Measurements from ENCODE around the gene NEK7. TPM values are rescaled to one million over a fixed set of nuclear protein-coding genes. Genes with fewer than 3 reads are reported as not detected.

The NEK7 gene
- total and polyA plus RNA-seq, 2 of the 8 experiments (the other 6 are each of a cell fraction or from before 2014, with no cell fraction given): 5.1 to 10.0 TPM

- H3K14ac ChIP-seq (ENCODE audit: insufficient read length): no peak overlapping the region
- no peak overlapping the region for H4K91ac ChIP-seq (replicated peaks; ENCODE audit: insufficient read length, low read length)
- WGBS, 2 experiments (ENCODE audit: extremely low coverage in 1 of 2, insufficient coverage in 1 of 2, insufficient read length in 1 of 2, insufficient replicate concordance in 2 of 2, low coverage in 1 of 2, low lambda C conversion rate in 2 of 2, missing lambda C conversion rate in 1 of 2): 78% methylated on average over 2 of the region's 2 CpGs; no CpG with 5 or more reads in 1 of the 2 experiments
- H3K9me3 ChIP-seq (ENCODE audit: insufficient read depth in 2 of 2, low read depth in 1 of 2, low read length in 1 of 2): no peaks in the 10 kb centered on the region
- H3K4me3 ChIP-seq (ENCODE audit: extremely low read depth in 1 of 4, insufficient read depth in 2 of 4, low read depth in 3 of 4, low read length in 4 of 4): no peak overlapping the region
- no peak overlapping the region for H3K18ac ChIP-seq (ENCODE audit: extremely low read depth, low read length)
- POLR2A ChIA-PET (ENCODE audit: partially characterized antibody): no interaction called here
- no peak for DNase-seq (ENCODE audit: low read depth in 1 of 2, low spot score in 2 of 2)
- H3K27ac ChIP-seq (ENCODE audit: low read depth, low read length): no peak overlapping the region
- no peak overlapping the region for H2BK15ac ChIP-seq (ENCODE audit: low read length)
- no peak overlapping the region for H4K8ac ChIP-seq (ENCODE audit: extremely low read depth, insufficient read depth, low read length)
- no peaks in the 10 kb centered on the region for H3K4me1 ChIP-seq (replicated peaks in 1 of 4; ENCODE audit: control insufficient read depth in 3 of 4, insufficient read depth in 4 of 4, low read length in 3 of 4)
- no peak overlapping the region for H3K4me2 ChIP-seq (ENCODE audit: insufficient read depth in 1 of 2, low read depth in 2 of 2, low read length in 2 of 2)
- H2BK20ac ChIP-seq (ENCODE audit: low read length): no peak overlapping the region
- H4K5ac ChIP-seq (ENCODE audit: insufficient read length, low read depth, low read length): no peak overlapping the region
- no peaks in the 10 kb centered on the region for H4K20me1 ChIP-seq (replicated peaks in 1 of 2; ENCODE audit: control insufficient read depth in 1 of 2, insufficient read depth in 2 of 2, low read length in 2 of 2)
- no peak for FAIRE-seq
- H3K23ac ChIP-seq (ENCODE audit: insufficient read length): no peak overlapping the region
- CTCF ChIA-PET (ENCODE audit: partially characterized antibody): interaction anchor here (0.6 to 1.2 kb wide), 2 partner anchors 16 to 29 kb away, joined by 3 read pairs; no protein-coding TSS in a partner anchor
- H3K79me1 ChIP-seq (ENCODE audit: low read depth, low read length): no peaks in the 10 kb centered on the region
- no peaks in the 10 kb centered on the region for H3K79me2 ChIP-seq (ENCODE audit: control insufficient read depth in 1 of 2, insufficient read depth in 2 of 2, low read length in 2 of 2)
- H3K27me3 ChIP-seq (replicated peaks in 1 of 4; ENCODE audit: control insufficient read depth in 3 of 4, extremely low read depth in 1 of 4, insufficient read depth in 3 of 4, low read length in 3 of 4): no peaks in the 10 kb centered on the region
- H3K36me3 ChIP-seq (ENCODE audit: control insufficient read depth in 2 of 4, insufficient read depth in 4 of 4, low read length in 3 of 4): no peaks in the 10 kb centered on the region
- H2AFZ ChIP-seq (ENCODE audit: low read length): no peak overlapping the region
- no peak overlapping the region for H2BK5ac ChIP-seq (ENCODE audit: low read depth, low read length)
- TF ChIP-seq JUN (IDR thresholded peaks at IDR 0.05; ENCODE audit: low read depth, low read length) (no peak), CHD2 (IDR thresholded peaks at IDR 0.05; ENCODE audit: low read length) (no peak), PHF8 (conservative IDR thresholded peaks at IDR 0.05; ENCODE audit: low read depth, low read length) (no peak), E2F6 (IDR thresholded peaks at IDR 0.05) (no peak), HDAC6 (IDR thresholded peaks at IDR 0.05; ENCODE audit: low read depth, low read length) (no peak), ASH2L (IDR thresholded peaks at IDR 0.05; ENCODE audit: low read length) (no peak), GABPA (IDR thresholded peaks at IDR 0.05; ENCODE audit: borderline replicate concordance, insufficient read depth, low read length) (no peak), CBX5 (IDR thresholded peaks at IDR 0.05; ENCODE audit: low read depth, low read length) (no peak), SP2 (IDR thresholded peaks at IDR 0.05; ENCODE audit: low read length) (no peak), USF2 (IDR thresholded peaks at IDR 0.05; ENCODE audit: low read length) (no peak)
- no peak overlapping the region for H3K56ac ChIP-seq (replicated peaks; ENCODE audit: insufficient read length, low read depth, low read length)
- no peak overlapping the region for H3K4ac ChIP-seq (replicated peaks; ENCODE audit: insufficient read length, low read depth, low read length)
- no peak overlapping the region for H2BK120ac ChIP-seq (replicated peaks; ENCODE audit: low read depth, low read length)
- H2BK12ac ChIP-seq (ENCODE audit: low read depth, low read length): no peak overlapping the region
- H3K9ac ChIP-seq (replicated peaks in 1 of 4; ENCODE audit: extremely low read depth in 1 of 4, low read depth in 3 of 4, low read length in 3 of 4): no peak overlapping the region
- H3K23me2 ChIP-seq (ENCODE audit: low read depth, low read length): no peaks in the 10 kb centered on the region
- no peak overlapping the region for H2AK5ac ChIP-seq (ENCODE audit: low read depth, low read length)
Observed at GRCh38 chr1:198134252-198134651, 22.5 kb upstream of the NEK7 start.

Data from H1 (cell line).